B cell (primary cell): ENCODE data around the gene RRP1. TPM values are rescaled to one million over a fixed set of nuclear protein-coding genes. Genes with fewer than 3 reads are reported as not detected.

Experiments
- ATAC-seq: fragments of 200-7000 bp; cut with Tn5 transposase; one replicate; pipeline ENCODE4 v1.10.0; 2021; ENCODE audit warnings: low read depth, mild to moderate bottlenecking, moderate number of reproducible peaks, moderate library complexity
- CTCF ChIA-PET: fragments of 350-600 bp; sonication (Branson Sonifier 250); formaldehyde crosslinking; loops from one replicate; lab custom pipeline; 2021; ENCODE audit warnings: antibody characterized with exemption, inconsistent platforms; lab: Charles Lee
- POLR2A ChIA-PET: fragments of 350-600 bp; sonication (Branson Sonifier 250); formaldehyde crosslinking; loops from one replicate; lab custom pipeline; 2021; ENCODE audit warnings: antibody characterized with exemption; lab: Charles Lee
- DNase-seq: peaks from one replicate; pipeline ENCODE4 v3.0.0; 2013
- H2AFZ ChIP-seq: 2 replicates; pipeline ENCODE4 v1.6.1; 2012; ENCODE audit warnings: mild to moderate bottlenecking, low read depth, low read length; ENCODE audit not compliant: insufficient read depth, poor library complexity, severe bottlenecking
- H3K27ac ChIP-seq, 2 donors: 1 replicate in 1 of 2; 2 replicates in 1 of 2; pipeline ENCODE4 v1.5.1; 2012 to 2013; ENCODE audit warnings: low read length in 2 of 2, mild to moderate bottlenecking in 2 of 2, moderate library complexity in 1 of 2
- H3K27me3 ChIP-seq, 4 experiments: fragments of 200-600 bp in 1 of 4; sonication (generic) in 1 of 4; replicated peaks in 1 of 4; 1 replicate in 2 of 4; 2 replicates in 2 of 4; pipeline versions ENCODE4 v1.6.1 to v1.7.0; 2013 to 2016; ENCODE audit warnings: low read length in 3 of 4, mild to moderate bottlenecking in 2 of 4, mixed read lengths in 1 of 4, moderate library complexity in 1 of 4; ENCODE audit not compliant: insufficient read depth in 4 of 4, control insufficient read depth in 3 of 4; ENCODE audit errors: control extremely low read depth in 1 of 4
- H3K36me3 ChIP-seq, 2 experiments: replicated peaks in 1 of 2; 1 replicate in 1 of 2; 2 replicates in 1 of 2; pipeline versions ENCODE4 v1.6.1 to v1.7.1; 2013; ENCODE audit warnings: low read length in 1 of 2; ENCODE audit not compliant: insufficient read depth in 2 of 2, control insufficient read depth in 1 of 2; ENCODE audit errors: control extremely low read depth in 1 of 2, extremely low read depth in 1 of 2
- H3K4me1 ChIP-seq, 2 donors: fragments of 200-600 bp in 1 of 2; sonication (generic) in 1 of 2; 1 replicate in 1 of 2; 2 replicates in 1 of 2; pipeline versions ENCODE4 v1.5.1 to v1.6.1; 2013 to 2017; ENCODE audit warnings: low read length in 2 of 2; ENCODE audit not compliant: control insufficient read depth in 2 of 2, insufficient read depth in 2 of 2
- H3K4me2 ChIP-seq: replicated peaks from 2 replicates; pipeline ENCODE3; 2012; ENCODE audit warnings: mild to moderate bottlenecking, low read depth, low read length; ENCODE audit not compliant: poor library complexity, severe bottlenecking
- H3K4me3 ChIP-seq, 5 experiments: fragments of 200-600 bp in 1 of 5; sonication (generic) in 1 of 5; 1 replicate in 3 of 5; 2 replicates in 2 of 5; pipeline versions ENCODE4 v1.5.1 to v1.7.0; 2011 to 2016; ENCODE audit warnings: low read length in 4 of 5, mild to moderate bottlenecking in 4 of 5, low read depth in 2 of 5, control low read depth in 1 of 5, moderate library complexity in 1 of 5; ENCODE audit not compliant: insufficient read depth in 1 of 5; ENCODE audit errors: control extremely low read depth in 1 of 5, extremely low read depth in 1 of 5
- H3K79me2 ChIP-seq: fragments of 200-600 bp; sonication (generic); one replicate; pipeline ENCODE4 v1.6.0; 2016; ENCODE audit warnings: low read length; ENCODE audit not compliant: control insufficient read depth, insufficient read depth
- H3K9ac ChIP-seq: fragments of 200-600 bp; sonication (generic); 2 replicates; pipeline ENCODE4 v1.6.1; 2017; ENCODE audit warnings: mild to moderate bottlenecking, low read length, moderate library complexity
- H3K9me3 ChIP-seq, 3 donors: one replicate each; pipeline versions ENCODE4 v1.6.1 to v1.7.1; 2013; ENCODE audit warnings: low read length in 2 of 3; ENCODE audit not compliant: control insufficient read depth in 2 of 3, insufficient read depth in 1 of 3; ENCODE audit errors: control extremely low read depth in 1 of 3
- H4K20me1 ChIP-seq: 2 replicates; pipeline ENCODE4 v1.6.0; 2012; ENCODE audit warnings: mild to moderate bottlenecking, low read length; ENCODE audit not compliant: insufficient read depth, control insufficient read depth, poor library complexity, severe bottlenecking
- H3K27ac Mint-ChIP-seq: one replicate; pipeline ENCODE4 v1.8.0; 2021; ENCODE audit warnings: mixed read lengths
- H3K27me3 Mint-ChIP-seq: one replicate; pipeline ENCODE4 v1.8.0; 2021; ENCODE audit warnings: mixed read lengths
- H3K4me1 Mint-ChIP-seq: one replicate; pipeline ENCODE4 v1.8.0; 2021; ENCODE audit warnings: mixed read lengths
- H3K4me3 Mint-ChIP-seq: one replicate; pipeline ENCODE4 v1.8.0; 2021; ENCODE audit warnings: mixed read lengths
- H3K9me3 Mint-ChIP-seq: one replicate; pipeline ENCODE4 v1.8.0; 2022; ENCODE audit warnings: mixed read lengths; ENCODE audit not compliant: insufficient read depth
- EZH2 ChIP-seq: IDR thresholded peaks from 2 replicates; pipeline ENCODE4 v1.6.1; 2012; ENCODE audit warnings: borderline replicate concordance, low read depth, mild to moderate bottlenecking, moderate library complexity, low read length; ENCODE audit not compliant: insufficient read depth, poor library complexity, severe bottlenecking
- whole genome bisulfite sequencing: methylation state at CpG from one replicate; pipeline ENCODE4 v1.1.5; 2013; ENCODE audit warnings: missing lambda C conversion rate; ENCODE audit not compliant: insufficient coverage; 5-methylcytosine and 5-hydroxymethylcytosine counted together
- intact Hi-C: fragments of 100-400 bp; cut with micrococcal nuclease; formaldehyde crosslinking; loops from one replicate; pipeline ENCODE4 v1.10.0; 2022
- polyA plus RNA-seq: library from polyadenylated mRNA; depleted of rRNA; stranded (reverse); fragments of >200 nt; gene quantifications from 2 replicates; pipeline ENCODE4 v1.2.3, GENCODE V29; 2012
- total RNA-seq, 2 donors: library from RNA; stranded (reverse); fragments of 120-200 nt in 1 of 2; gene quantifications; 1 replicate in 1 of 2; 2 replicates in 1 of 2; pipeline versions ENCODE4 v1.2.3 to v1.2.4, GENCODE V29; 2013 to 2022
- TF ChIP-seq, protein P1 (sequence below): fragments of 200-600 bp; IDR thresholded peaks from one replicate; pipeline ENCODE4 v1.8.0; 2022; ENCODE audit warnings: antibody characterized with exemption, mild to moderate bottlenecking

RRP1 gene
- total and polyA plus RNA-seq, 2 donors (not counting 1 experiment from before 2014, with no cell fraction given), result 9.6 to 27.8 TPM

DNA sequence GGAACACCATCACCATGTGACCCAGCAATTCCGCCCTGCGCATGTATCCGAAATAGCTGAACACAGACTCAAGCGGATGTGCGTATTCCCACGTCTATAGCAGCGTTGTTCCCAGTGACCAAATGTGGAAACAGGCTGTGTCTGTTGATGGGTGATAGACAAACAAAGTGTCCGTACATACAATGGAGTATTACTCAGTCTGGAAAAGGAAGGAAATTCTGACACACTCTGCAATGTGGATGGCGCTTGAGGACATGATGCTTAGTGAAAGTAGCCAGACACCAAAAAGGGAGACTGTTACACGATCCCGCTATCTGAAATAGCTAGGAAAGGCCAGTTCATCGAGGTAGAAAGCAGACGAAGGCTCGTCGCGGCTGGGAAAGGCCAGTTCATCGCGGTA lies 44.7 kb upstream of the RRP1 start:
- no peak overlapping the region for H3K27ac Mint-ChIP-seq
- Histone ChIP-seq H3K9me3 (no peaks in the 10 kb centered on the region), H3K4me3 (no peak overlapping the region), H2AFZ (no peak overlapping the region), H3K4me2 (no peak overlapping the region), H3K4me1 (no peaks in the 10 kb centered on the region), H3K9ac (no peak overlapping the region), H4K20me1 (peaks cover 11% of the 10 kb centered on the region), H3K27me3 (no peaks in the 10 kb centered on the region), H3K36me3 (peaks cover 1 to 16% of the 10 kb centered on the region in 2 experiments), H3K79me2 (no peaks in the 10 kb centered on the region), H3K27ac (no peak overlapping the region)
- 98% methylated on average over 17 of the region's 18 CpGs for WGBS
- no peak for TF ChIP-seq EZH2
- TF ChIP-seq, protein P1, sequence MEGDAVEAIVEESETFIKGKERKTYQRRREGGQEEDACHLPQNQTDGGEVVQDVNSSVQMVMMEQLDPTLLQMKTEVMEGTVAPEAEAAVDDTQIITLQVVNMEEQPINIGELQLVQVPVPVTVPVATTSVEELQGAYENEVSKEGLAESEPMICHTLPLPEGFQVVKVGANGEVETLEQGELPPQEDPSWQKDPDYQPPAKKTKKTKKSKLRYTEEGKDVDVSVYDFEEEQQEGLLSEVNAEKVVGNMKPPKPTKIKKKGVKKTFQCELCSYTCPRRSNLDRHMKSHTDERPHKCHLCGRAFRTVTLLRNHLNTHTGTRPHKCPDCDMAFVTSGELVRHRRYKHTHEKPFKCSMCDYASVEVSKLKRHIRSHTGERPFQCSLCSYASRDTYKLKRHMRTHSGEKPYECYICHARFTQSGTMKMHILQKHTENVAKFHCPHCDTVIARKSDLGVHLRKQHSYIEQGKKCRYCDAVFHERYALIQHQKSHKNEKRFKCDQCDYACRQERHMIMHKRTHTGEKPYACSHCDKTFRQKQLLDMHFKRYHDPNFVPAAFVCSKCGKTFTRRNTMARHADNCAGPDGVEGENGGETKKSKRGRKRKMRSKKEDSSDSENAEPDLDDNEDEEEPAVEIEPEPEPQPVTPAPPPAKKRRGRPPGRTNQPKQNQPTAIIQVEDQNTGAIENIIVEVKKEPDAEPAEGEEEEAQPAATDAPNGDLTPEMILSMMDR, result no peak
- no peaks in the 10 kb centered on the region for H3K9me3 Mint-ChIP-seq
- H3K4me1 Mint-ChIP-seq, result peaks cover 3% of the 10 kb centered on the region
- ChIA-PET POLR2A (no interaction called here), CTCF (no interaction called here)
- DNase-seq (no peak), ATAC-seq (no peak)
- no peaks in the 10 kb centered on the region for H3K27me3 Mint-ChIP-seq
- no peak overlapping the region for H3K4me3 Mint-ChIP-seq
- intact Hi-C loops, result no loop called here

DNA sequence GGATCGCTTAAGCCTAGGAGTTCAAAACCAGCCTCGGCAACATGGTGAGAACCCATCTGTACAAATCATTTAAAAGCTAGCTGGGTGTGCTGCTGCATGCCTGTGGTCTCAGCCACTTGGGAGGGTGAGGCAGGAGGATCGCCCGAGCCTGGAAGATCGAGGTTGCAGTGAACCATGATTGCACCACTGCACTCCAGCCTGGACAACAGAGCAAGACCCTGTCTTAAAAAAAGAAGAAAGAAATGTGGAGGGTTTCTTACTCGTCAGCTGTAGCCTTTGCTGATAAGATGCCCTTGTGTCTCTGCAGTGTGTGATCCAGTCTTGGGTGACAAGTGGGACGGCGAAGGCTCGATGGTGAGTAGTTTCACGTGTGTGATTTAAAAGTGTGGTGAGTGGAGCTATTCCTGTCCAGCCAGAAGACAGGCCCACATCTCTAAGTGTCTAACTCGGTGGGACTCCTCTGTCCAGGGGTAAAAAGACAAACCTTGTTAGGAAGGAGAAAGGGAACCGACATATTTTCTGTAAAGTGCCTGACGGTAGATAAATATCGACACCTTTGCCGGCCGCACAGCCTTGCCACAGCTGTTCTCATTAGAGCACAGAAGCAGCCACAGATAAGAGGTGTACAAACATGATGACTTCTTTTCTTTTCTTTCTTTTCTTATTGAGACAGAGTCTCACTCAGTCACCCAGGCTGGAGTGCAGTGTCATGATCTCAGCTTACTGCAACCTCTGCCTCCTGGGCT lies 43.4 kb upstream of the RRP1 start:
- Mint-ChIP-seq H3K27ac (no peak overlapping the region), H3K4me1 (no peaks in the 10 kb centered on the region), H3K4me3 (no peak overlapping the region), H3K9me3 (no peaks in the 10 kb centered on the region), H3K27me3 (no peaks in the 10 kb centered on the region)
- intact Hi-C loops, result no loop called here
- H3K79me2 ChIP-seq, result no peaks in the 10 kb centered on the region
- DNase-seq (no peak), ATAC-seq (no peak)
- H3K27ac ChIP-seq, result no peak overlapping the region
- H3K36me3 ChIP-seq, result peaks cover 1 to 16% of the 10 kb centered on the region in 2 experiments
- ChIA-PET POLR2A (interaction anchor here (0.6 kb wide), 1 partner anchor 125 kb away, joined by 3 read pairs; no protein-coding TSS in a partner anchor), CTCF (no interaction called here)
- 98% methylated on average over 13 of the region's 16 CpGs for WGBS
- H3K4me3 ChIP-seq, result no peak overlapping the region
- no peak for TF ChIP-seq EZH2
- TF ChIP-seq, protein P1, result no peak
- H4K20me1 ChIP-seq, result no peaks in the 10 kb centered on the region
- no peak overlapping the region for H3K9ac ChIP-seq
- no peaks in the 10 kb centered on the region for H3K27me3 ChIP-seq
- no peaks in the 10 kb centered on the region for H3K9me3 ChIP-seq
- H3K4me2 ChIP-seq, result no peak overlapping the region
- no peak overlapping the region for H2AFZ ChIP-seq
- H3K4me1 ChIP-seq, result no peaks in the 10 kb centered on the region
